ENCODE measurements around the gene ANKRD33. TPM values are rescaled to one million over a fixed set of nuclear protein-coding genes. Genes with fewer than 3 reads are reported as not detected.

Gene ANKRD33
- total and polyA plus RNA-seq, 2 of the 13 experiments (the other 11 are each of a cell fraction or from before 2014, with no cell fraction given): 0.04 TPM; not detected in 1

- 85% methylated on average over 5 of the region's 5 CpGs for WGBS (ENCODE audit: low lambda C conversion rate)
- TF ChIP-seq SUZ12 (IDR thresholded peaks at IDR 0.05; ENCODE audit: low read depth, low read length) (no peak), ZNF333 (CRISPR knock-in tag; IDR thresholded peaks at IDR 0.05; ENCODE audit: borderline replicate concordance) (no peak), ZNF136 (CRISPR knock-in tag; IDR thresholded peaks at IDR 0.05; ENCODE audit: low read depth) (no peak), PLSCR1 (CRISPR knock-in tag; IDR thresholded peaks at IDR 0.05; ENCODE audit: borderline replicate concordance) (no peak), SP5 (CRISPR knock-in tag; IDR thresholded peaks at IDR 0.05; ENCODE audit: borderline replicate concordance, low read depth) (no peak), ZNF629 (CRISPR knock-in tag; conservative IDR thresholded peaks at IDR 0.05) (no peak), FOXJ3 (CRISPR knock-in tag; IDR thresholded peaks at IDR 0.05; ENCODE audit: borderline replicate concordance) (no peak), ZNF674 (CRISPR knock-in tag; IDR thresholded peaks at IDR 0.05; ENCODE audit: low read depth) (no peak), KAT8 (CRISPR knock-in tag; IDR thresholded peaks at IDR 0.05) (no peak), TCF7L2 (IDR thresholded peaks at IDR 0.05; ENCODE audit: low read depth, low read length) (no peak), TSC22D2 (CRISPR knock-in tag; IDR thresholded peaks at IDR 0.05; ENCODE audit: borderline replicate concordance) (no peak), ZNF362 (CRISPR knock-in tag; IDR thresholded peaks at IDR 0.05; ENCODE audit: borderline replicate concordance) (no peak), BORCS8-MEF2B (CRISPR knock-in tag; IDR thresholded peaks at IDR 0.05) (no peak), ZNF577 (CRISPR knock-in tag; IDR thresholded peaks at IDR 0.05; ENCODE audit: borderline replicate concordance, low read depth) (no peak), DZIP1 (CRISPR knock-in tag; IDR thresholded peaks at IDR 0.05) (no peak), POGK (CRISPR knock-in tag; conservative IDR thresholded peaks at IDR 0.05) (no peak), HMGA1 (CRISPR knock-in tag; conservative IDR thresholded peaks at IDR 0.05) (no peak)
Observed at GRCh38 chr12:51852404-51853137, 35.3 kb upstream of the ANKRD33 start.

More at GRCh38 chr12:51852404-51853137, 35.3 kb upstream of the ANKRD33 start:
- Histone ChIP-seq H4K20me1 (ENCODE audit: insufficient read depth, low read length) (no peaks in the 10 kb centered on the region), H3K27me3 (ENCODE audit: control insufficient read depth in 1 of 2, insufficient read depth in 2 of 2, low read length in 2 of 2) (no peaks in the 10 kb centered on the region; a peak in 2 of 5 replicates), H3K9me3 (ENCODE audit: low read length) (no peaks in the 10 kb centered on the region), H3K9ac (ENCODE audit: insufficient read depth, low read depth, low read length) (no peak overlapping the region), H3K4me1 (ENCODE audit: insufficient read depth, low read length) (peaks cover 20% of the 10 kb centered on the region), H2AFZ (ENCODE audit: low read length) (no peak overlapping the region), H3K4me3 (replicated peaks in 1 of 3; ENCODE audit: insufficient read depth in 1 of 3, low read depth in 2 of 3, low read length in 3 of 3) (no peak overlapping the region), H3K27ac (ENCODE audit: extremely low read length, insufficient read depth, low read length) (no peak overlapping the region), H3K36me3 (replicated peaks in 1 of 2; ENCODE audit: control insufficient read depth in 1 of 2, insufficient read depth in 2 of 2, low read length in 2 of 2) (no peaks in the 10 kb centered on the region), H3K79me2 (ENCODE audit: insufficient read depth, low read length) (no peaks in the 10 kb centered on the region), H3K4me2 (ENCODE audit: low read depth, low read length) (no peak overlapping the region)
- DNase-seq (ENCODE audit: low spot score): no peak
- POLR2A ChIA-PET: no interaction called here
- no TSS peak for BruUV-seq (replicated peaks)
- in situ Hi-C loops (cut with HindIII; ENCODE audit: extremely low pct_ligation_motif_present, low pct_unique_long_range_greater_than_20kb): no loop called here
- CTCF ChIA-PET (ENCODE audit: low intra/inter-chr PET ratio, low total read pairs): no interaction called here
- ATAC-seq: no peak
- no peak for FAIRE-seq
- intact Hi-C loops (cut with micrococcal nuclease; ENCODE audit: unreplicated experiment): no loop called here
